GM12801 (cell line): ENCODE data around the gene GRIA1.

ENCODE experiments used
- TF ChIP-seq, protein P1 (sequence below): IDR thresholded peaks from one replicate; pipeline ENCODE4 v1.5.1; 2011; ENCODE audit warnings: control low read depth; ENCODE audit not compliant: insufficient read length; ENCODE audit errors: extremely low read depth

The GRIA1 gene

DNA sequence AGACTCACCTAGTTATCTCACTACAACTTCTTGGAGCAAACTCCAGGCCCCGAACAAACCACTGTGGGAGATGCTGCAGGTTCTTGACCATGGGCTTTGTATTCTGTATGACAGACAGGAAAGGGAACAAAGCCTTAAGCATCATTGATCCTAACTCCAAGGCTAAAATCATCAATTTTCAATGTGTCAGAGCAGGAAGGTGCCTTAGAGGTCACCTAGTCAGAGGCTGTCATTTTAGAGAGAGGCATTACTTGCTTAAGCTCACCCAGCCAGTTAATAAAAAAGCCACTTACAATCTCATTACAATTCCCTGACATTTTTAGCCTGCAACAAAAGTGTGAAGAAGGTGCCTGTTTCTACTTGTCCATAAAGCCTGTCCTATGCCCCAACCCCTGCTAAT, 275.5 kb downstream of the GRIA1 start:
- TF ChIP-seq, protein P1, sequence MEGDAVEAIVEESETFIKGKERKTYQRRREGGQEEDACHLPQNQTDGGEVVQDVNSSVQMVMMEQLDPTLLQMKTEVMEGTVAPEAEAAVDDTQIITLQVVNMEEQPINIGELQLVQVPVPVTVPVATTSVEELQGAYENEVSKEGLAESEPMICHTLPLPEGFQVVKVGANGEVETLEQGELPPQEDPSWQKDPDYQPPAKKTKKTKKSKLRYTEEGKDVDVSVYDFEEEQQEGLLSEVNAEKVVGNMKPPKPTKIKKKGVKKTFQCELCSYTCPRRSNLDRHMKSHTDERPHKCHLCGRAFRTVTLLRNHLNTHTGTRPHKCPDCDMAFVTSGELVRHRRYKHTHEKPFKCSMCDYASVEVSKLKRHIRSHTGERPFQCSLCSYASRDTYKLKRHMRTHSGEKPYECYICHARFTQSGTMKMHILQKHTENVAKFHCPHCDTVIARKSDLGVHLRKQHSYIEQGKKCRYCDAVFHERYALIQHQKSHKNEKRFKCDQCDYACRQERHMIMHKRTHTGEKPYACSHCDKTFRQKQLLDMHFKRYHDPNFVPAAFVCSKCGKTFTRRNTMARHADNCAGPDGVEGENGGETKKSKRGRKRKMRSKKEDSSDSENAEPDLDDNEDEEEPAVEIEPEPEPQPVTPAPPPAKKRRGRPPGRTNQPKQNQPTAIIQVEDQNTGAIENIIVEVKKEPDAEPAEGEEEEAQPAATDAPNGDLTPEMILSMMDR: no peak

DNA sequence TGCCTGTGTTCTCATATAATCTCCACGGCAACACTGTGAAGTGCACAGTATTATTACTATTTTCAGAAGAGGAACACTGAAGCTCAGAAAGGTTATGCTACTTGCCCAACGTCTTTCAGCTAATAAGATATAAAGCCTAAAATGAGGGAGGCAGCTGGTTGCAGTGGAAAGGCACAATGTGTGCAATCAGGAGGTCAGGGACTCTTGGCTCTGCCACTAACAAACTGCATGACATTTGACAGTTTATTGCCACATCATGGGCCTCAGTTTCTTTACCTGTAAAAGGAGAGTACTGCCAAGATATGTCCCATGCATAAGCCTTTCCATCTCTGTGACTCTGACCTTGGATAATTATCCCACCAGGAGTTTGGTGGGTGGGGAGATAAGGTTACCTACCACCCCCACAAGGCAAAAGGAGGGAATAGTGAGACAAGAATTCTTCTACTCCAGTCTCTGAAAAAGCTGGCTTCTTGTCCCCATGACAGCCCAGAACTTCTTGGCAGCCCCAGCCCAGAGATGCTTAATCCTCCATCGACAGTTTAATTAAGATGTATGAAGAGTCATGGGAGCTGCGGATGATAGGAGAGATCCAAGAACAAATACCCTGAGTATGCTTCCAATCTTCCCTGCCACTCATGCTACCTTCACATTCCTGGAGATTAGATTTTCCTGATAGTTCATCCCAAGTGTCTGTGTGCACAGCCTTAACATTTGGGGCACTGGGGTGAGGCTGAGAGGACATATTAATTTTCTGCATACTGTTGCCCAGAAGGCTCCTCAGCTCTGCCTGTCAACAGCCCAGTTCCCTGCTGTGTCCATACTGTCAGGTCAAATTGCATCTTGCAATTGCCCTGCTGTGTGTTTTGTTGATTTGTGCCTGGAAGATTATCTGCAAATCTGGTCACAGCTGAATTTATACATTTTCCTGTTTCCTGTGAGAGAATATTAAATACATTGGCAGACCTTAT, 277.0 kb downstream of the GRIA1 start:
- TF ChIP-seq, protein P1: no peak

DNA sequence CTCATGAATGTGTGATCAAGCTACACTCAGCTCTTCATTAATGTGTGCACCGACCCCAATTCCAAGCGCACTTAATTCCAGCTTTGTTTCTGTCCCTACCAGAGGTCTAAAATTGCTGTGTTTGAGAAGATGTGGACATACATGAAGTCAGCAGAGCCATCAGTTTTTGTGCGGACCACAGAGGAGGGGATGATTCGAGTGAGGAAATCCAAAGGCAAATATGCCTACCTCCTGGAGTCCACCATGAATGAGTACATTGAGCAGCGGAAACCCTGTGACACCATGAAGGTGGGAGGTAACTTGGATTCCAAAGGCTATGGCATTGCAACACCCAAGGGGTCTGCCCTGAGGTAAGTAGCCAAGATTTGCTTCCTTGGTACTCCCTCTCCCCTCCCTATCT, 279.6 kb downstream of the GRIA1 start:
- TF ChIP-seq, protein P1: no peak

- TF ChIP-seq, protein P1: no peak
These were observed 284.2 kb downstream of the GRIA1 start for GRCh38 chr5:153774686-153775085.

- TF ChIP-seq, protein P1: no peak
These were observed 285.5 kb downstream of the GRIA1 start for GRCh38 chr5:153775923-153776322.

DNA sequence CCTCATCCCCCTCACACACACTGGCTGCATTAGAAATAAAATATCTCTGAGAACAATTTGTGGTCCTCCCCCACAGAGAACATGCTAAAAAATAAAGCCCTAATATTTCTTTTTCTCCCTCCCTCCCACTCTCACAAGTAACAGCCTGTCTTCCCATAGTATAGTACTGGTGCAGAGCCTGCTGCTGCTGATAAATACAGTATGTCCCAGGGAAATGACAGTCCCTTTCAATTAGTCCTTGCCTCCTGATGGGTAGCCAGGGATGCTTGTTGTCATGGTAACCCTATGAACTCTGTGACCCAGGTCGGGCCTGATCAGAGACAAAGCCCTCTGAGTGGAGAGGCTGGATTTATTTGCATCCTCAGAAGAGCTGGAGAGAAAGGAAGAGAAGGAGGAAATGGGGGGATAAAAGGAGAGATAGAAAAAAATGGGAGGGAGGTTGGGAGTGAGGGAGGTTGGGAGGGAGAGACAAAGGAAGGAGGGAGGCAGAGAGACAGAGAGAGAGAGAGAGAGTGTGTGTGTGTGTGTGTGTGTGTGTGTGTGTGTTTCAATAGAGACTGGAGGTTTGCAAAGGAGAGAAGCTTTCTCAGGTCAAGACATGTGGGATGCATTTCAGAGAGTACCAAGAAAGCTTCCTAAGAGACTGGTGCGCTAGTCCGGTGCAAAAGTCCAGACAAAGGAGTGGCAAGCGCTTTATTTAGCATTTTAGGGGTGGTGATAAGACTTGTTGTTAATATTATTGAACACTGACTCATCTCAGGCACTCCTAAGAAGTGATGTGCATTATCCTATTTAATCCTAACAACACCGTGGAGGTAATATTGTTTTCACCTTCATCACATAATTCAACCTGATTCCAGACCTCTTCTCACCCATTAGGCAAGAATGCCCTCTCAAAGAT, 287.5 kb downstream of the GRIA1 start:
- TF ChIP-seq, protein P1: no peak

GRCh38 chr5:153779836-153780235, 289.4 kb downstream of the GRIA1 start:
- TF ChIP-seq, protein P1: no peak
